ENCODE results near the gene MTUS2. TPM values are rescaled to one million over a fixed set of nuclear protein-coding genes. Genes with fewer than 3 reads are reported as not detected.

The MTUS2 gene
- total and polyA plus RNA-seq, 2 experiments from 2014 or later = 0.27 to 0.38 TPM

DNA sequence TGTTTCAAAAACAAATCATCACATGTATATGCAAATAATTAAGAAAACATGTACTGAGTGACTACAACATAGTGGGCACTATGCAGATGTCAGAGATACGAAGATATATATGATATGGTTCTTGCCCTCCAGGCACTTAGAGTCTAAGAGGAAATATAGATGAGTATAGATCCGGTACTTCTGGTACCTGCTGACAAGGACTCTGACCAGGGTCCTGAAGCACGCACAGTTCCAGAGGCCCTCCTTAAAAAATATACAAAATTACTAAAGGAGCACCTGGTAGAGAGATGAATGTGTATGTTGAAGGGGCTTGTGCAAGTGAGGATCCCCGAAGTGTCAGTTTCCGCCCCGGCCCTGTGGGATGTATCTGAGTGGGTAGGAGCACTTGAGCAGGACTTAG is 31.3 kb downstream of the MTUS2 start:
- no peak for DNase-seq (ENCODE audit: low spot score)
- H3K9me3 Mint-ChIP-seq = no peaks in the 10 kb centered on the region

DNA sequence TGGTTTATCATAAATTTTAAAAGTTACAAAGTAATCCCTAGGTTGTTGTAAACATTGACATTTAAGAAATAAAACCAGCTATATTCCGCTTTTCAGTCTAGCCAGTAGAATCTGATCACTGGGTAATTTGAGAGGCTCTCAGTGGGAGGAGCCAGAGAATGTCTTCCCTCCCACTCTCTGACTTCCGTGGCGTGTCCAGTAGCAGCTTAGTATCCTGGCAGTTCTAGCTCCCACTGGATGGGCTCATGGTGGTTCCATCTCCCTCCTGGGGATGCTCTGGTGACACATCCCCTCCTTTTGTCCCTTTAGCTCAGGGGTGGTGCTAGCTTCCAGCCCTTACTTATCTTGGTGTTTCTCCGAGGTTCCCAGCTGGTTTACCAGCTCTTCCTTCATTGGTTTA is 34.5 kb downstream of the MTUS2 start:
- no peak overlapping the region for H3K27ac Mint-ChIP-seq
- no peaks in the 10 kb centered on the region for H3K79me2 ChIP-seq (replicated peaks; ENCODE audit: insufficient read depth)
- H3K36me3 ChIP-seq (ENCODE audit: insufficient read depth) = no peaks in the 10 kb centered on the region
- H3K27me3 Mint-ChIP-seq (ENCODE audit: insufficient read depth, low read depth, poor library complexity) = peaks cover 4% of the 10 kb centered on the region
- H3F3A ChIP-seq (replicated peaks; ENCODE audit: low read depth) = no peaks in the 10 kb centered on the region
- ATAC-seq (peak; percentile 81), DNase-seq (ENCODE audit: low spot score) (peak; percentile 45)
- H3K36me3 Mint-ChIP-seq (ENCODE audit: low read depth) = no peaks in the 10 kb centered on the region
- peaks cover 8% of the 10 kb centered on the region; the same call in 2 of the 3 replicates for H3K4me1 Mint-ChIP-seq
- no peaks in the 10 kb centered on the region for H3K27me3 ChIP-seq (ENCODE audit: insufficient read depth)
- no peak overlapping the region for H3K4me3 Mint-ChIP-seq
- no peak overlapping the region for H3K27ac ChIP-seq (ENCODE audit: low read depth)
- H3K4me1 ChIP-seq (ENCODE audit: insufficient read depth) = no peaks in the 10 kb centered on the region
- H3K4me2 ChIP-seq = no peak overlapping the region
- H3K4me3 ChIP-seq = no peak overlapping the region
- no peaks in the 10 kb centered on the region for H4K20me1 ChIP-seq (replicated peaks; ENCODE audit: insufficient read depth)
- no peaks in the 10 kb centered on the region for H3K9me2 ChIP-seq (ENCODE audit: insufficient read depth)
- H3K9me3 Mint-ChIP-seq = no peaks in the 10 kb centered on the region
- H2AFZ ChIP-seq = no peak overlapping the region
- TF ChIP-seq, protein P1, sequence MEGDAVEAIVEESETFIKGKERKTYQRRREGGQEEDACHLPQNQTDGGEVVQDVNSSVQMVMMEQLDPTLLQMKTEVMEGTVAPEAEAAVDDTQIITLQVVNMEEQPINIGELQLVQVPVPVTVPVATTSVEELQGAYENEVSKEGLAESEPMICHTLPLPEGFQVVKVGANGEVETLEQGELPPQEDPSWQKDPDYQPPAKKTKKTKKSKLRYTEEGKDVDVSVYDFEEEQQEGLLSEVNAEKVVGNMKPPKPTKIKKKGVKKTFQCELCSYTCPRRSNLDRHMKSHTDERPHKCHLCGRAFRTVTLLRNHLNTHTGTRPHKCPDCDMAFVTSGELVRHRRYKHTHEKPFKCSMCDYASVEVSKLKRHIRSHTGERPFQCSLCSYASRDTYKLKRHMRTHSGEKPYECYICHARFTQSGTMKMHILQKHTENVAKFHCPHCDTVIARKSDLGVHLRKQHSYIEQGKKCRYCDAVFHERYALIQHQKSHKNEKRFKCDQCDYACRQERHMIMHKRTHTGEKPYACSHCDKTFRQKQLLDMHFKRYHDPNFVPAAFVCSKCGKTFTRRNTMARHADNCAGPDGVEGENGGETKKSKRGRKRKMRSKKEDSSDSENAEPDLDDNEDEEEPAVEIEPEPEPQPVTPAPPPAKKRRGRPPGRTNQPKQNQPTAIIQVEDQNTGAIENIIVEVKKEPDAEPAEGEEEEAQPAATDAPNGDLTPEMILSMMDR (conservative IDR thresholded peaks at IDR 0.05; ENCODE audit: low read depth in 2 of 2) = no peak
- TF ChIP-seq ZNF114 (CRISPR knock-in tag; IDR thresholded peaks at IDR 0.05) (no peak), POLR2AphosphoS5 (IDR thresholded peaks at IDR 0.05; ENCODE audit: low read depth) (no peak), EZH2 (IDR thresholded peaks at IDR 0.05; ENCODE audit: low read depth, unreplicated experiment) (no peak), JUNB (IDR thresholded peaks at IDR 0.05; ENCODE audit: unreplicated experiment) (no peak)
- TF ChIP-seq, protein P2, sequence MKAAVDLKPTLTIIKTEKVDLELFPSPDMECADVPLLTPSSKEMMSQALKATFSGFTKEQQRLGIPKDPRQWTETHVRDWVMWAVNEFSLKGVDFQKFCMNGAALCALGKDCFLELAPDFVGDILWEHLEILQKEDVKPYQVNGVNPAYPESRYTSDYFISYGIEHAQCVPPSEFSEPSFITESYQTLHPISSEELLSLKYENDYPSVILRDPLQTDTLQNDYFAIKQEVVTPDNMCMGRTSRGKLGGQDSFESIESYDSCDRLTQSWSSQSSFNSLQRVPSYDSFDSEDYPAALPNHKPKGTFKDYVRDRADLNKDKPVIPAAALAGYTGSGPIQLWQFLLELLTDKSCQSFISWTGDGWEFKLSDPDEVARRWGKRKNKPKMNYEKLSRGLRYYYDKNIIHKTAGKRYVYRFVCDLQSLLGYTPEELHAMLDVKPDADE (IDR thresholded peaks at IDR 0.05) = no peak
- TF ChIP-seq, protein P3, sequence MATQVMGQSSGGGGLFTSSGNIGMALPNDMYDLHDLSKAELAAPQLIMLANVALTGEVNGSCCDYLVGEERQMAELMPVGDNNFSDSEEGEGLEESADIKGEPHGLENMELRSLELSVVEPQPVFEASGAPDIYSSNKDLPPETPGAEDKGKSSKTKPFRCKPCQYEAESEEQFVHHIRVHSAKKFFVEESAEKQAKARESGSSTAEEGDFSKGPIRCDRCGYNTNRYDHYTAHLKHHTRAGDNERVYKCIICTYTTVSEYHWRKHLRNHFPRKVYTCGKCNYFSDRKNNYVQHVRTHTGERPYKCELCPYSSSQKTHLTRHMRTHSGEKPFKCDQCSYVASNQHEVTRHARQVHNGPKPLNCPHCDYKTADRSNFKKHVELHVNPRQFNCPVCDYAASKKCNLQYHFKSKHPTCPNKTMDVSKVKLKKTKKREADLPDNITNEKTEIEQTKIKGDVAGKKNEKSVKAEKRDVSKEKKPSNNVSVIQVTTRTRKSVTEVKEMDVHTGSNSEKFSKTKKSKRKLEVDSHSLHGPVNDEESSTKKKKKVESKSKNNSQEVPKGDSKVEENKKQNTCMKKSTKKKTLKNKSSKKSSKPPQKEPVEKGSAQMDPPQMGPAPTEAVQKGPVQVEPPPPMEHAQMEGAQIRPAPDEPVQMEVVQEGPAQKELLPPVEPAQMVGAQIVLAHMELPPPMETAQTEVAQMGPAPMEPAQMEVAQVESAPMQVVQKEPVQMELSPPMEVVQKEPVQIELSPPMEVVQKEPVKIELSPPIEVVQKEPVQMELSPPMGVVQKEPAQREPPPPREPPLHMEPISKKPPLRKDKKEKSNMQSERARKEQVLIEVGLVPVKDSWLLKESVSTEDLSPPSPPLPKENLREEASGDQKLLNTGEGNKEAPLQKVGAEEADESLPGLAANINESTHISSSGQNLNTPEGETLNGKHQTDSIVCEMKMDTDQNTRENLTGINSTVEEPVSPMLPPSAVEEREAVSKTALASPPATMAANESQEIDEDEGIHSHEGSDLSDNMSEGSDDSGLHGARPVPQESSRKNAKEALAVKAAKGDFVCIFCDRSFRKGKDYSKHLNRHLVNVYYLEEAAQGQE (IDR thresholded peaks at IDR 0.05; ENCODE audit: unreplicated experiment) = no peak

More for the DNA sequence above, 31.3 kb downstream of the MTUS2 start:
- Histone ChIP-seq H3F3A (replicated peaks; ENCODE audit: low read depth) (no peaks in the 10 kb centered on the region), H3K4me1 (ENCODE audit: insufficient read depth) (no peaks in the 10 kb centered on the region), H3K4me2 (no peak overlapping the region), H4K20me1 (replicated peaks; ENCODE audit: insufficient read depth) (no peaks in the 10 kb centered on the region), H3K27me3 (ENCODE audit: insufficient read depth) (no peaks in the 10 kb centered on the region), H3K27ac (ENCODE audit: low read depth) (no peak overlapping the region), H3K9me2 (ENCODE audit: insufficient read depth) (no peaks in the 10 kb centered on the region), H3K79me2 (replicated peaks; ENCODE audit: insufficient read depth) (no peaks in the 10 kb centered on the region), H3K4me3 (no peak overlapping the region), H3K36me3 (ENCODE audit: insufficient read depth) (no peaks in the 10 kb centered on the region), H2AFZ (no peak overlapping the region)
- Mint-ChIP-seq H3K4me1 (peaks cover 8% of the 10 kb centered on the region; the same call in 2 of the 3 replicates), H3K4me3 (no peak overlapping the region), H3K27ac (no peak overlapping the region), H3K36me3 (ENCODE audit: low read depth) (no peaks in the 10 kb centered on the region), H3K27me3 (ENCODE audit: insufficient read depth, low read depth, poor library complexity) (peaks cover 4% of the 10 kb centered on the region)
- TF ChIP-seq ZNF114 (CRISPR knock-in tag; IDR thresholded peaks at IDR 0.05) = no peak
- TF ChIP-seq EZH2 (IDR thresholded peaks at IDR 0.05; ENCODE audit: low read depth, unreplicated experiment) = no peak
- TF ChIP-seq, protein P3 (IDR thresholded peaks at IDR 0.05; ENCODE audit: unreplicated experiment) = peak; percentile 50
- ATAC-seq = no peak
